GM23338 (cell line): ENCODE results near the gene HIP1.

Experiments
- EZH2 ChIP-seq: fragments of 200-600 bp; sonication (generic); IDR thresholded peaks from one replicate; pipeline ENCODE4 v1.8.0; 2017; ENCODE audit warnings: antibody characterized with exemption, mild to moderate bottlenecking, low read depth; ENCODE audit not compliant: unreplicated experiment
- EZH2phosphoT487 ChIP-seq: fragments of 200-600 bp; sonication (generic); IDR thresholded peaks from one replicate; pipeline ENCODE4 v1.8.1; 2018; ENCODE audit warnings: antibody characterized with exemption; ENCODE audit not compliant: unreplicated experiment
- JUNB ChIP-seq: IDR thresholded peaks from one replicate; pipeline ENCODE4 v1.6.1; 2016; ENCODE audit warnings: antibody characterized with exemption; ENCODE audit not compliant: unreplicated experiment
- POLR2AphosphoS5 ChIP-seq: IDR thresholded peaks from 2 replicates; pipeline ENCODE4 v1.6.1; 2016; ENCODE audit warnings: antibody characterized with exemption, low read depth
- STAT1 ChIP-seq: IDR thresholded peaks from one replicate; pipeline ENCODE4 v1.6.1; 2016; ENCODE audit warnings: antibody characterized with exemption; ENCODE audit not compliant: unreplicated experiment
- TF ChIP-seq, protein P1 (sequence below), 2 experiments: fragments of 200-600 bp in 1 of 2; sonication (generic) in 1 of 2; conservative IDR thresholded peaks; 2 replicates each; pipeline versions ENCODE4 v1.5.1 to v1.6.1; 2016 to 2017; ENCODE audit warnings: antibody characterized with exemption in 2 of 2, low read depth in 2 of 2, mild to moderate bottlenecking in 2 of 2, moderate library complexity in 1 of 2
- TF ChIP-seq, protein P2 (sequence below): IDR thresholded peaks from 2 replicates; pipeline ENCODE4 v1.6.1; 2016; ENCODE audit warnings: antibody characterized with exemption
- TF ChIP-seq, protein P3 (sequence below): IDR thresholded peaks from one replicate; pipeline ENCODE4 v1.6.1; 2018; ENCODE audit warnings: antibody characterized with exemption; ENCODE audit not compliant: unreplicated experiment

DNA sequence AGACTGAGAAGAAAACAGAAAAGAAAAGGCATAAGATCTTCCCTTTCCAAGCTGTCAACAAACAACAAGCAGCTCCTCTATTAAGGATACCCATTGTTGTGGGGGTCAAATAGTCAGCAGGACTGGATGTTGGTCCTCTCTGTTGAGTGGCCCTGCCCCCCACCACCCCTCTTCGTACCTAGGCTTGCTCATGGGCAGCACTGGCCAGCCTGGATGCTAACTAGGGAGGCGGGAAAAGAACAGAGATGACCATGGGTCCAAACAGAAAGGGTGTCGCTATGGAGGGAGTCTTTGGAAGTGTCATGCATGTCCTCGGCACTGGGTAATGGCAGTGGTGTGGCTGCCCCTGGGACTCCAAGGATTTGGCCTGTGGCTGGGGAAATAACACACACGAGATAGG, 201.0 kb downstream of the HIP1 start:
- TF ChIP-seq POLR2AphosphoS5 (no peak), JUNB (no peak), EZH2 (no peak), STAT1 (no peak), EZH2phosphoT487 (no peak)
- TF ChIP-seq, protein P1, sequence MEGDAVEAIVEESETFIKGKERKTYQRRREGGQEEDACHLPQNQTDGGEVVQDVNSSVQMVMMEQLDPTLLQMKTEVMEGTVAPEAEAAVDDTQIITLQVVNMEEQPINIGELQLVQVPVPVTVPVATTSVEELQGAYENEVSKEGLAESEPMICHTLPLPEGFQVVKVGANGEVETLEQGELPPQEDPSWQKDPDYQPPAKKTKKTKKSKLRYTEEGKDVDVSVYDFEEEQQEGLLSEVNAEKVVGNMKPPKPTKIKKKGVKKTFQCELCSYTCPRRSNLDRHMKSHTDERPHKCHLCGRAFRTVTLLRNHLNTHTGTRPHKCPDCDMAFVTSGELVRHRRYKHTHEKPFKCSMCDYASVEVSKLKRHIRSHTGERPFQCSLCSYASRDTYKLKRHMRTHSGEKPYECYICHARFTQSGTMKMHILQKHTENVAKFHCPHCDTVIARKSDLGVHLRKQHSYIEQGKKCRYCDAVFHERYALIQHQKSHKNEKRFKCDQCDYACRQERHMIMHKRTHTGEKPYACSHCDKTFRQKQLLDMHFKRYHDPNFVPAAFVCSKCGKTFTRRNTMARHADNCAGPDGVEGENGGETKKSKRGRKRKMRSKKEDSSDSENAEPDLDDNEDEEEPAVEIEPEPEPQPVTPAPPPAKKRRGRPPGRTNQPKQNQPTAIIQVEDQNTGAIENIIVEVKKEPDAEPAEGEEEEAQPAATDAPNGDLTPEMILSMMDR (conservative IDR thresholded peaks at IDR 0.05; ENCODE audit: low read depth in 2 of 2) = no peak
- TF ChIP-seq, protein P2, sequence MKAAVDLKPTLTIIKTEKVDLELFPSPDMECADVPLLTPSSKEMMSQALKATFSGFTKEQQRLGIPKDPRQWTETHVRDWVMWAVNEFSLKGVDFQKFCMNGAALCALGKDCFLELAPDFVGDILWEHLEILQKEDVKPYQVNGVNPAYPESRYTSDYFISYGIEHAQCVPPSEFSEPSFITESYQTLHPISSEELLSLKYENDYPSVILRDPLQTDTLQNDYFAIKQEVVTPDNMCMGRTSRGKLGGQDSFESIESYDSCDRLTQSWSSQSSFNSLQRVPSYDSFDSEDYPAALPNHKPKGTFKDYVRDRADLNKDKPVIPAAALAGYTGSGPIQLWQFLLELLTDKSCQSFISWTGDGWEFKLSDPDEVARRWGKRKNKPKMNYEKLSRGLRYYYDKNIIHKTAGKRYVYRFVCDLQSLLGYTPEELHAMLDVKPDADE = no peak
- TF ChIP-seq, protein P3, sequence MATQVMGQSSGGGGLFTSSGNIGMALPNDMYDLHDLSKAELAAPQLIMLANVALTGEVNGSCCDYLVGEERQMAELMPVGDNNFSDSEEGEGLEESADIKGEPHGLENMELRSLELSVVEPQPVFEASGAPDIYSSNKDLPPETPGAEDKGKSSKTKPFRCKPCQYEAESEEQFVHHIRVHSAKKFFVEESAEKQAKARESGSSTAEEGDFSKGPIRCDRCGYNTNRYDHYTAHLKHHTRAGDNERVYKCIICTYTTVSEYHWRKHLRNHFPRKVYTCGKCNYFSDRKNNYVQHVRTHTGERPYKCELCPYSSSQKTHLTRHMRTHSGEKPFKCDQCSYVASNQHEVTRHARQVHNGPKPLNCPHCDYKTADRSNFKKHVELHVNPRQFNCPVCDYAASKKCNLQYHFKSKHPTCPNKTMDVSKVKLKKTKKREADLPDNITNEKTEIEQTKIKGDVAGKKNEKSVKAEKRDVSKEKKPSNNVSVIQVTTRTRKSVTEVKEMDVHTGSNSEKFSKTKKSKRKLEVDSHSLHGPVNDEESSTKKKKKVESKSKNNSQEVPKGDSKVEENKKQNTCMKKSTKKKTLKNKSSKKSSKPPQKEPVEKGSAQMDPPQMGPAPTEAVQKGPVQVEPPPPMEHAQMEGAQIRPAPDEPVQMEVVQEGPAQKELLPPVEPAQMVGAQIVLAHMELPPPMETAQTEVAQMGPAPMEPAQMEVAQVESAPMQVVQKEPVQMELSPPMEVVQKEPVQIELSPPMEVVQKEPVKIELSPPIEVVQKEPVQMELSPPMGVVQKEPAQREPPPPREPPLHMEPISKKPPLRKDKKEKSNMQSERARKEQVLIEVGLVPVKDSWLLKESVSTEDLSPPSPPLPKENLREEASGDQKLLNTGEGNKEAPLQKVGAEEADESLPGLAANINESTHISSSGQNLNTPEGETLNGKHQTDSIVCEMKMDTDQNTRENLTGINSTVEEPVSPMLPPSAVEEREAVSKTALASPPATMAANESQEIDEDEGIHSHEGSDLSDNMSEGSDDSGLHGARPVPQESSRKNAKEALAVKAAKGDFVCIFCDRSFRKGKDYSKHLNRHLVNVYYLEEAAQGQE = no peak
